GM08714 (cell line): ENCODE measurements around the gene SLC2A14.
"Not testable (repeated sequence)": the region's sequence is repeated elsewhere in the genome, so short reads cannot be mapped to it uniquely, and the experiment has no call there.

ENCODE experiments used
- H3K4me3 ChIP-seq: fragments of 200-500 bp; sonication (Bioruptor generic); 2 replicates; pipeline ENCODE4 v1.5.1; 2014; ENCODE audit warnings: mild to moderate bottlenecking, low read length, inconsistent platforms
- ZNF274 ChIP-seq: IDR thresholded peaks from 2 replicates; pipeline ENCODE4 v1.6.1; 2012; ENCODE audit warnings: mild to moderate bottlenecking, low read depth, low read length

The SLC2A14 gene

DNA sequence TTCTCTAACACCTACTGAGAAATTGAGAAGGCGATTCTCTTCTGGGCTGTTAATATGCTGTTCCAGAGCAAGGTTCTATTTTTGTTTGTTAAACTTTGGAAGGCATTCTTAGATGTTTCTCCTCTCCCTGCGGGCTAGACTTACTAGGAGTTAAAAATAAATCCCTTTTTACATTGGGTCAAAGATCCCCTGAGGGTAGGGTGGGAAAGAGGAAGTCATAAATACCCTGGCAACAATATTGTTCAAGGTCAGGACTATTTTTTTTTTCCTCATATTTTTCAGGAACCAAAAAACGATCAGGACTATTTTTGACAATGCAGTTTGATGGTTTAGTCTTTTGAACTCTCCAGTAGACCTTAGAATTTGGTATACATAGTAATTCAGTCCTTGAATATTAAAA lies 12.0 kb upstream of the SLC2A14 start:
- TF ChIP-seq ZNF274 = no peak
- H3K4me3 ChIP-seq = no peak overlapping the region

- not testable (repeated sequence) for H3K4me3 ChIP-seq
Measured at GRCh38 chr12:7881736-7882120, 9.0 kb upstream of the SLC2A14 start.

- H3K4me3 ChIP-seq = not testable (repeated sequence)
Measured at GRCh38 chr12:7880952-7881735, 8.4 kb upstream of the SLC2A14 start.

DNA sequence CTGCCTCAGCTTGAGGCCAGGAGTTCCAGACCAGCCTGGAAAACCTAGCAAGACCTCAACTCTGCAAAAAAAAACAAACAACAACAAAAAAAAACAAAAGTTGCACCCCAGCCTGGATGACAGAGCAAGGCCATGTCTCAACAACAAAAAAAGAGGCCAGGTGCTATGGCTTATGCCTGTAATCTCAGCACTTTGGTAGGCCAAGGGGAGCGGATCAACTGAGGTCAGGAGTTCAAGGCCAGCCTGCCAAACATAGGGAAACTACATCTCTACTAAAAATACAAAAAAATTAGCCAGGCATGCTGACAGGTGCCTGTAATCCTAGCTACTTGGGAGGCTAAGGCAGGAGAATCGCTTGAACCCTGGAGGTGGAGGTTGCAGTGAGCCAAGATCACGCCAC lies 6.5 kb upstream of the SLC2A14 start:
- TF ChIP-seq ZNF274 = no peak
- H3K4me3 ChIP-seq = no peak overlapping the region

- no peak overlapping the region for H3K4me3 ChIP-seq
- no peak for TF ChIP-seq ZNF274
Measured at GRCh38 chr12:7877420-7877819, 4.7 kb upstream of the SLC2A14 start.

DNA sequence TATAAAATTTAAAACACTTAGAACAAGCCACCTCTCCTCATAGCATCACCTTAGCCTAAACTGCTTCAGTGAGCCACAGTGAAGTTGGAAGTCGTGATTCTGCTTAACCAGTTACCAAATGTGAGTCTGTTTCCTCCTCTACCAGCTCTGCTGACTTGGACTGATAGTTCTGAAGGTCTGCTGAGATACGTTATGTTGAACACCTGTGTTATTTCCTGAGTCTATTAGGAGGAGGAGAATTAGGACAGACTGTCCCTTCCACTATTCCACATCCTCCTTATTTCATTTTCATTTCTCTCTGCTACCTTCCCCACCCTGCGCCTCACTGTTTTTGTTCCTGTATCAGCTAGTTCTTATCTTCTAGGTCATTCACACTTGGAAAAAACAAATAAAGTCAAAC lies 2.4 kb downstream of the SLC2A14 start:
- no peak for TF ChIP-seq ZNF274
- H3K4me3 ChIP-seq = no peak overlapping the region

- no peak overlapping the region for H3K4me3 ChIP-seq
- no peak for TF ChIP-seq ZNF274
Measured at GRCh38 chr12:7869137-7869536, 3.6 kb downstream of the SLC2A14 start.

GRCh38 chr12:7868391-7868790 lies 4.3 kb downstream of the SLC2A14 start:
- no peak overlapping the region for H3K4me3 ChIP-seq
- no peak for TF ChIP-seq ZNF274

- TF ChIP-seq ZNF274 = no peak
- no peak overlapping the region for H3K4me3 ChIP-seq
Measured at GRCh38 chr12:7864601-7865150, 8.0 kb downstream of the SLC2A14 start.

- H3K4me3 ChIP-seq = not testable (repeated sequence)
Measured at GRCh38 chr12:7862814-7863348, 9.8 kb downstream of the SLC2A14 start.

DNA sequence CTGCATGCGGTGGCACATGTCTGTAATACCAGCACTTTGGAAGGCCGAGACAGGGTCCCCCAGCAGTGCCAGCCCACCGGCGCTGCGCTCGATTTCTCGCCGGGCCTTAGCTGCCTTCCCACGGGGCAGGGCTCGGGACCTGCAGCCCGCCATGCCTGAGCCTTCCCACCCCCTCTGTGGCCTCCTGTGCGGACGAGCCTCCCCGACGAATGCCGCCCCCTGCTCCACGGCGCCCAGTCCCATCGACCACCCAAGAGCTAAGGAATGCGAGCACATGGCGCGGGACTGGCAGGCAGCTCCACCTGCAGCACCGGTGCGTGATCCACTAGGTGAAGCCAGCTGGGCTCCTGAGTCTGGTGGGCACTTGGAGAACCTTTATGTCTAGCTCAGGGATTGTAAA lies 10.4 kb downstream of the SLC2A14 start:
- not testable (repeated sequence) for H3K4me3 ChIP-seq

GRCh38 chr12:7859552-7859951 lies 13.2 kb downstream of the SLC2A14 start:
- no peak for TF ChIP-seq ZNF274
- no peak overlapping the region for H3K4me3 ChIP-seq

DNA sequence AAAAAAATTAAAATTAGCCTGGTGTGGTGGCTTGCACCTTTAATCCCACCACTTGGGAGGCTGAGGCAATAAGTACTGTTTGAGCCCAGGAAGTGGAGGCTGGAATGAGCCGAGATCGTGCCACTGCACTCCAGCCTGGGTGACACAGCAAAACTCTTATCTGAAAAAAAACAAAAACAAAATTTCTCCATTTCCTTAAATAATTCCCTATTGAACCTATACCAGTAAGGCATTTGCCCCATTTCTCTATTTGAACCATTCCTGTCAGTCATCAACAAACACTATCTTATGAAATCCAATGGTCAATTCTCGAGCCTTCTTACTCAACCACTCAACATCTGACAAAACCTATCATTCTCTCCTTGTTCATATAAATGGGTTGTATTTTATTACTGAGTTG lies 14.7 kb downstream of the SLC2A14 start:
- no peak for TF ChIP-seq ZNF274
- no peak overlapping the region for H3K4me3 ChIP-seq

- H3K4me3 ChIP-seq = no peak overlapping the region
- no peak for TF ChIP-seq ZNF274
Measured at GRCh38 chr12:7856516-7856915, 16.2 kb downstream of the SLC2A14 start.

DNA sequence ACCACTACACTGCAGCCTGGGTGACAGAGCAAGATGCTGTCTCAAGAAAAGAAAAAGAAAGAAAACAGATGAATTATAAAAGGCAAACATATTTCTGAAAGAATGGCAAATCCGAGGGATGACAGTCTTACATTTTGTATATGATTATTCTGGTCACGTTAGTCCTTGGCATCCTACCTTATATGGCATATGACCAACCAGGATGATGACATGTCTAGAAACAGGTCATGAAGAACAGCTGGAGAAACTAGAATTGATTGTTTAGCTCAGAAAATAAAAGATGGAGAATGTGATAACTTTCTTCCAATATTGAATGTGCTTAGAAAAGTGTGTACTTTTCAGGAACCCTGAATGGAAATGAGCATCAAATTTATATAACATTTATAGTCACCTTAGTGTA lies 19.2 kb downstream of the SLC2A14 start:
- H3K4me3 ChIP-seq = no peak overlapping the region
- no peak for TF ChIP-seq ZNF274

GRCh38 chr12:7851622-7852081 lies 21.1 kb downstream of the SLC2A14 start:
- H3K4me3 ChIP-seq = not testable (repeated sequence)

- H3K4me3 ChIP-seq = not testable (repeated sequence)
Measured at GRCh38 chr12:7850099-7850498, 22.6 kb downstream of the SLC2A14 start.

- H3K4me3 ChIP-seq = not testable (repeated sequence)
Measured at GRCh38 chr12:7848098-7848422, 24.7 kb downstream of the SLC2A14 start.

- not testable (repeated sequence) for H3K4me3 ChIP-seq
Measured at GRCh38 chr12:7847226-7848097, 25.3 kb downstream of the SLC2A14 start.
